ENCODE measurements around the gene PELI1. TPM values are rescaled to one million over a fixed set of nuclear protein-coding genes. Genes with fewer than 3 reads are reported as not detected.
"Not testable (repeated sequence)": the region's sequence is repeated elsewhere in the genome, so short reads cannot be mapped to it uniquely, and the experiment has no call there.

The PELI1 gene
- total RNA-seq, 4 donors from 2014 or later, result 13.7 to 31.1 (median 19.7) TPM

- TF ChIP-seq POLR2AphosphoS5 (IDR thresholded peaks at IDR 0.05), result no peak
- TF ChIP-seq EP300 (IDR thresholded peaks at IDR 0.05), result no peak
- no peak for TF ChIP-seq CTCF (IDR thresholded peaks at IDR 0.05)
- TF ChIP-seq POLR2A (IDR thresholded peaks at IDR 0.05; ENCODE audit: low read depth), result no peak
- Histone ChIP-seq H3K4me1 (peaks cover 26 to 74% (median 67%) of the 10 kb centered on the region in 4 donors), H3K4me3 (no peak overlapping the region), H3K27me3 (no peaks in the 10 kb centered on the region), H3K9me3 (no peaks in the 10 kb centered on the region), H3K27ac (replicated peaks in 1 of 4) (no peak overlapping the region), H3K36me3 (peaks cover 0 to 37% (median 8%) of the 10 kb centered on the region in 4 donors)
- DNase-seq (ENCODE audit: extremely low spot score), result no peak
- intact Hi-C loops (cut with DNase I), result no loop called here
- 70% methylated on average over 3 of the region's 3 CpGs for WGBS
Observed at GRCh38 chr2:64108666-64109241, 35.5 kb downstream of the PELI1 start.

GRCh38 chr2:64106481-64106880, 37.7 kb downstream of the PELI1 start:
- no peak for TF ChIP-seq EP300 (IDR thresholded peaks at IDR 0.05)
- no peak for TF ChIP-seq CTCF (IDR thresholded peaks at IDR 0.05)
- no peak for TF ChIP-seq POLR2AphosphoS5 (IDR thresholded peaks at IDR 0.05)
- no peak for TF ChIP-seq POLR2A (IDR thresholded peaks at IDR 0.05; ENCODE audit: low read depth)
- WGBS, result 97% methylated on average over 3 of the region's 3 CpGs
- Histone ChIP-seq H3K9me3 (no peaks in the 10 kb centered on the region), H3K4me1 (peaks cover 21 to 56% (median 51%) of the 10 kb centered on the region in 4 donors), H3K27me3 (no peaks in the 10 kb centered on the region), H3K36me3 (peaks cover 0 to 37% (median 8%) of the 10 kb centered on the region in 4 donors), H3K4me3 (no peak overlapping the region), H3K27ac (replicated peaks in 1 of 4) (no peak overlapping the region)
- DNase-seq (ENCODE audit: extremely low spot score), result no peak
- intact Hi-C loops (cut with DNase I), result no loop called here

GRCh38 chr2:64105670-64106461, 38.4 kb downstream of the PELI1 start:
- no peak overlapping the region for H3K4me3 ChIP-seq
- H3K4me1 ChIP-seq, result peaks cover 21 to 53% (median 50%) of the 10 kb centered on the region in 4 donors
- no peaks in the 10 kb centered on the region for H3K9me3 ChIP-seq
- WGBS, result 71% methylated on average over 5 of the region's 5 CpGs
- no peak for DNase-seq (ENCODE audit: extremely low spot score)
- H3K27me3 ChIP-seq, result no peaks in the 10 kb centered on the region
- no peak for TF ChIP-seq POLR2A (IDR thresholded peaks at IDR 0.05; ENCODE audit: low read depth)
- no peak for TF ChIP-seq POLR2AphosphoS5 (IDR thresholded peaks at IDR 0.05)
- TF ChIP-seq CTCF (IDR thresholded peaks at IDR 0.05), result no peak
- TF ChIP-seq EP300 (IDR thresholded peaks at IDR 0.05), result no peak
- intact Hi-C loops (cut with DNase I), result no loop called here
- no peak overlapping the region for H3K27ac ChIP-seq (replicated peaks in 1 of 4)
- peaks cover 0 to 37% (median 8%) of the 10 kb centered on the region in 4 donors for H3K36me3 ChIP-seq

- peaks cover 21 to 50% (median 47%) of the 10 kb centered on the region in 4 donors for H3K4me1 ChIP-seq
- H3K27ac ChIP-seq (replicated peaks in 1 of 4), result no peak overlapping the region
- H3K4me3 ChIP-seq, result no peak overlapping the region
- no peak for DNase-seq (ENCODE audit: extremely low spot score)
- 23% methylated on average over 1 of the region's 1 CpG for WGBS
- intact Hi-C loops (cut with DNase I), result no loop called here
- peaks cover 0 to 44% (median 8%) of the 10 kb centered on the region in 4 donors for H3K36me3 ChIP-seq
- no peaks in the 10 kb centered on the region for H3K27me3 ChIP-seq
- H3K9me3 ChIP-seq, result no peaks in the 10 kb centered on the region
- TF ChIP-seq EP300 (IDR thresholded peaks at IDR 0.05), result no peak
- TF ChIP-seq POLR2A (IDR thresholded peaks at IDR 0.05; ENCODE audit: low read depth), result no peak
- no peak for TF ChIP-seq POLR2AphosphoS5 (IDR thresholded peaks at IDR 0.05)
- TF ChIP-seq CTCF (IDR thresholded peaks at IDR 0.05), result no peak
Observed at GRCh38 chr2:64104933-64105332, 39.3 kb downstream of the PELI1 start.

GRCh38 chr2:64102736-64103135, 41.5 kb downstream of the PELI1 start:
- H3K27ac ChIP-seq (replicated peaks in 1 of 4); H3K27me3 ChIP-seq; H3K4me3 ChIP-seq; intact Hi-C loops (cut with DNase I); H3K9me3 ChIP-seq; DNase-seq (ENCODE audit: extremely low spot score): not testable (repeated sequence)
- H3K4me1 ChIP-seq, result peaks cover 12 to 34% (median 31%) of the 10 kb centered on the region in 4 donors
- H3K36me3 ChIP-seq, result peaks cover 0 to 52% (median 11%) of the 10 kb centered on the region in 4 donors
- WGBS, result 97% methylated on average over 7 of the region's 7 CpGs
